Measurements from ENCODE around the gene NUDCD3. TPM values are rescaled to one million over a fixed set of nuclear protein-coding genes. Genes with fewer than 3 reads are reported as not detected.
A peak's percentile ranks its signal among the peaks of the same experiment; 100 is the strongest.

The NUDCD3 gene
- total RNA-seq, 6 experiments from 2014 or later: 24.4 to 47.1 (median 42.5) TPM

DNA sequence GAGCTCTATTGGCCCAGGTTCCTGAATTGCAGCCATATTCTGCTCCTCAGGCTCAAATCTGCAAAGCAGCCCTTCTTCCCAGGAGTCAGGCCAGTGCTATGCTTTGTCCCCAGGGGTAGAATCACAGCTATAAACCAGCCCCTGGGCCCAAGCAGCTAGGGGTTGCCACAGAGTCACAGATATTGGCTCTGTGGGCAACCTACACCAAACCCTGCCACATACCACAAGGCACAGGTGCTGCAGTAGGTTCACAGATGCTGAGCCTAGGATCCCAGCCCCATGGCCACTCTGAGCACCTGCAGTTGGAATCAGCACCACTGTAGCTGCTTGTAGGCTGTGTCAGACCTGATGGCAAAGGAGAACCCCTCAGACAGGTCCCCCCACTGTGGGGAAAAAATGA, 122.0 kb downstream of the NUDCD3 start:
- no peak for DNase-seq
- Histone ChIP-seq H3K4me3 (no peak overlapping the region), H3K4me1 (no peaks in the 10 kb centered on the region), H3K9me3 (no peaks in the 10 kb centered on the region), H3K27me3 (no peaks in the 10 kb centered on the region), H3K27ac (no peak overlapping the region), H3K36me3 (no peaks in the 10 kb centered on the region)
- no peak for ATAC-seq
- intact Hi-C loops (cut with DNase I): no loop called here
- no peak for TF ChIP-seq POLR2A (IDR thresholded peaks at IDR 0.05)
- TF ChIP-seq, protein P1, sequence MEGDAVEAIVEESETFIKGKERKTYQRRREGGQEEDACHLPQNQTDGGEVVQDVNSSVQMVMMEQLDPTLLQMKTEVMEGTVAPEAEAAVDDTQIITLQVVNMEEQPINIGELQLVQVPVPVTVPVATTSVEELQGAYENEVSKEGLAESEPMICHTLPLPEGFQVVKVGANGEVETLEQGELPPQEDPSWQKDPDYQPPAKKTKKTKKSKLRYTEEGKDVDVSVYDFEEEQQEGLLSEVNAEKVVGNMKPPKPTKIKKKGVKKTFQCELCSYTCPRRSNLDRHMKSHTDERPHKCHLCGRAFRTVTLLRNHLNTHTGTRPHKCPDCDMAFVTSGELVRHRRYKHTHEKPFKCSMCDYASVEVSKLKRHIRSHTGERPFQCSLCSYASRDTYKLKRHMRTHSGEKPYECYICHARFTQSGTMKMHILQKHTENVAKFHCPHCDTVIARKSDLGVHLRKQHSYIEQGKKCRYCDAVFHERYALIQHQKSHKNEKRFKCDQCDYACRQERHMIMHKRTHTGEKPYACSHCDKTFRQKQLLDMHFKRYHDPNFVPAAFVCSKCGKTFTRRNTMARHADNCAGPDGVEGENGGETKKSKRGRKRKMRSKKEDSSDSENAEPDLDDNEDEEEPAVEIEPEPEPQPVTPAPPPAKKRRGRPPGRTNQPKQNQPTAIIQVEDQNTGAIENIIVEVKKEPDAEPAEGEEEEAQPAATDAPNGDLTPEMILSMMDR (IDR thresholded peaks at IDR 0.05): no peak

DNA sequence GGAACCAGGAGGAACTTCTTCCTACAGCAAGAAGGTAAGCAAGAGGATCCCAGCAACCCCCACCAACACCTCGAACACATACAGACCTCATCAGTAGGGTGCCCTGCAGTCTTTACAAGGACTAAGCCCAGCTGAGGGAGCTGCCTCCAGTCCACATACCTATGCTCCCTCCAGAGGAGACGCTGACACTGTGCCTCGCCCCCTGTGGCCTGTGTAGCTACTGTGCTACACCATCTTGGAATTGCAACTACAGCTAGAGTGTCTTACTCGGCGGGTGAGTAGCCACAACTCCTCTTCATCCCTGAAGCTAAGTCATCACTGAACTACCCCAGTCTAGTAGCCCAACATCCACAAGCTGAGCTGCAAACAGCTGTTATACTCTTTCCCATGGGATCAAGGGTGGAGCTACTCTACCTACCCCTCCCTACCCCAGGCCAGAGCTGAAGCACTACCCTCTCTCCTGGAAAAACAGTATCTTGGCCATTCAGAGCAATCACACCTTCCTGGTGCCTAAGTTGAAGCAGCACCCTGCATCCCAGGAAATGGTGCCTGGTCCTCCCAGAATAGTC, 122.9 kb downstream of the NUDCD3 start:
- no CpG with 5 or more reads among the region's 5 CpGs for WGBS (ENCODE audit: insufficient coverage, low coverage, low lambda C conversion rate, missing lambda C conversion rate)
- Histone ChIP-seq H3K4me3 (no peak overlapping the region), H3K27me3 (no peaks in the 10 kb centered on the region), H3K36me3 (no peaks in the 10 kb centered on the region), H3K27ac (no peak overlapping the region), H3K9me3 (no peaks in the 10 kb centered on the region), H3K4me1 (no peaks in the 10 kb centered on the region)
- no peak for TF ChIP-seq POLR2A (IDR thresholded peaks at IDR 0.05)
- TF ChIP-seq, protein P1 (IDR thresholded peaks at IDR 0.05): no peak
- intact Hi-C loops (cut with DNase I): no loop called here
- ATAC-seq (peak in 1 of 4 donors; percentile 19), DNase-seq (no peak)

DNA sequence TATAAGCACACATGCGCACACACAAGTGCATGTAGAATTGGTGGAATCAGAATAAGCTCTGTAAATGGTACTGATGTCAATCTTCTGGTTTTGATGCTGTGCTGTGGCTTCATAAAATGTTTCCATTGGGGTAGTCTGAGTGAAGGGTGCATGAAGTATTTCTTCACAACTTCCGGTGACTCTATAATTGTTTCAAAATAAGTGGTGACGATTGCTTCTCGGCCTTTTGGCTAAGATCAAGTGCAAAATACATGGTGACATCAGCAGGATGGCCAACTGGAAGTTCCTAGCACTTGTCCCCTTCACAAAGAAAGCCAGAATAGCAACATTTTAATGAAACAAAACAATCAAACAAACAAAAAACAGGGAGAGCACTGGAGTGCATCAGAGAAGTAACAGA, 123.5 kb downstream of the NUDCD3 start:
- intact Hi-C loops (cut with DNase I): no loop called here
- H3K27me3 ChIP-seq: no peaks in the 10 kb centered on the region
- 89% methylated on average over 4 of the region's 4 CpGs for WGBS (ENCODE audit: insufficient coverage, low coverage, low lambda C conversion rate, missing lambda C conversion rate)
- TF ChIP-seq, protein P1 (IDR thresholded peaks at IDR 0.05): no peak
- no peak for TF ChIP-seq POLR2A (IDR thresholded peaks at IDR 0.05)
- no peaks in the 10 kb centered on the region for H3K36me3 ChIP-seq
- no peak for ATAC-seq
- no peak overlapping the region for H3K4me3 ChIP-seq
- no peak overlapping the region for H3K27ac ChIP-seq
- no peaks in the 10 kb centered on the region for H3K9me3 ChIP-seq
- no peak for DNase-seq
- no peaks in the 10 kb centered on the region for H3K4me1 ChIP-seq

DNA sequence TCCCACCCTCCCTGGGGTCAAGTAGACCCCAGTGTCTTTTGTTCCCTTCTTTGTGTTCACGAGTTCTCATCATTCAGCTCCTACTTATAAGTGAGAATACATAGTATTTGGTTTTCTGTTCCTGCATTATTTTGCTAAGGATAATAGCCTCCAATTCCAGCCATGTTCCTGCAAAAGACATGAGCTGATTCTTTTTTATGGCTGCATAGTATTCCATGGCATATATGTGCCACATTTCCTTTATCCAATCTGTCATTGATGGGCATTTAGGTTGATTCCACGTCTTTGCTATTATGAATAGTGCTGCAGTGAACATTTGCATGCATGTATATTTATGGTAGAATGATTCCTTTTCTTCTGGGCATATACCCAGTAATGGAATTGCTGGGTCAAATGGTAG, 136.8 kb downstream of the NUDCD3 start:
- Histone ChIP-seq H3K27me3 (no peaks in the 10 kb centered on the region), H3K4me1 (no peaks in the 10 kb centered on the region), H3K9me3 (no peaks in the 10 kb centered on the region), H3K27ac (no peak overlapping the region), H3K36me3 (no peaks in the 10 kb centered on the region), H3K4me3 (no peak overlapping the region)
- WGBS (ENCODE audit: insufficient coverage, low coverage, low lambda C conversion rate, missing lambda C conversion rate): 48% methylated on average over 2 of the region's 2 CpGs
- TF ChIP-seq POLR2A (IDR thresholded peaks at IDR 0.05): no peak
- TF ChIP-seq, protein P1 (IDR thresholded peaks at IDR 0.05): no peak
- intact Hi-C loops (cut with DNase I): no loop called here
- no peak for DNase-seq
- ATAC-seq: no peak
